Mucosa of descending colon (tissue), 3 donors: ENCODE results near the gene EXOC1L. TPM values are rescaled to one million over a fixed set of nuclear protein-coding genes. Genes with fewer than 3 reads are reported as not detected.

ENCODE experiments used
- ATAC-seq: fragments of 200-7000 bp; cut with Tn5 transposase; one replicate; pipeline ENCODE4 v1.9.1; 2020; ENCODE audit warnings: mild to moderate bottlenecking, moderate library complexity
- DNase-seq, 3 donors: peaks; one replicate each; pipeline ENCODE4 v3.0.0-alpha.2; 2020
- H3K36me3 ChIP-seq: fragments of 200-600 bp; one replicate; pipeline ENCODE4 v1.8.0; 2021; ENCODE audit warnings: low read depth, mild to moderate bottlenecking
- H3K4me1 ChIP-seq: fragments of 200-600 bp; one replicate; pipeline ENCODE4 v1.8.0; 2021; ENCODE audit warnings: low read depth, mild to moderate bottlenecking
- H3K4me3 ChIP-seq: fragments of 200-600 bp; one replicate; pipeline ENCODE4 v1.8.0; 2021; ENCODE audit warnings: mild to moderate bottlenecking
- H3K9me3 ChIP-seq: fragments of 200-600 bp; one replicate; pipeline ENCODE4 v1.8.0; 2021; ENCODE audit warnings: mild to moderate bottlenecking
- CTCF ChIP-seq: fragments of 200-600 bp; IDR thresholded peaks from one replicate; pipeline ENCODE4 v1.8.0; 2022; ENCODE audit warnings: antibody characterized with exemption, mild to moderate bottlenecking
- intact Hi-C, 2 donors: fragments of 100-400 bp; cut with DNase I in 1 of 2; cut with micrococcal nuclease in 1 of 2; formaldehyde crosslinking; loops; one replicate each; pipeline versions ENCODE4 v1.11.0 to v1.11.1; 2022; cut with DNase I, micrococcal nuclease
- total RNA-seq, 3 donors: library from RNA; stranded (reverse); fragmentation: NEBNext Ultra II Directional in 2 of 3; extraction: Animal tissue kit (Norgen Biotek cat#: 25700) in 2 of 3; gene quantifications; one replicate each; pipeline versions ENCODE4 v1.2.1 to v1.2.4, GENCODE V29; 2021 to 2023
- donor health status: DM: no; HTN: no; CAD: no; lungs with moderate emphysema.
- donor health status: DM: no; HTN: no; CAD: no.
- donor health status: DM: no; HTN: yes; CAD: no.

The EXOC1L gene
- total RNA-seq, 3 donors from 2014 or later: not detected

GRCh38 chr4:55864577-55865223 lies 45.1 kb downstream of the EXOC1L start:
- H3K4me3 ChIP-seq: no peak overlapping the region
- intact Hi-C loops: no loop called here
- no peak for TF ChIP-seq CTCF
- no peaks in the 10 kb centered on the region for H3K4me1 ChIP-seq
- H3K9me3 ChIP-seq: no peaks in the 10 kb centered on the region
- H3K36me3 ChIP-seq: peaks cover 5% of the 10 kb centered on the region
- DNase-seq: no peak
- ATAC-seq: no peak

- ATAC-seq (no peak), DNase-seq (no peak)
- intact Hi-C loops: no loop called here
Observed at GRCh38 chr4:55865228-55865806, 45.7 kb downstream of the EXOC1L start.

GRCh38 chr4:55866290-55866907 lies 46.8 kb downstream of the EXOC1L start:
- peak; percentile 60 for ATAC-seq
- TF ChIP-seq CTCF: no peak
- Histone ChIP-seq H3K4me1 (no peaks in the 10 kb centered on the region), H3K9me3 (no peaks in the 10 kb centered on the region), H3K36me3 (peaks cover 5% of the 10 kb centered on the region), H3K4me3 (no peak overlapping the region)
- DNase-seq: no peak
- intact Hi-C loops: no loop called here

More at GRCh38 chr4:55865228-55865806, 45.7 kb downstream of the EXOC1L start:
- TF ChIP-seq CTCF: no peak
- Histone ChIP-seq H3K9me3 (no peaks in the 10 kb centered on the region), H3K4me1 (no peaks in the 10 kb centered on the region), H3K36me3 (peaks cover 5% of the 10 kb centered on the region), H3K4me3 (no peak overlapping the region)

GRCh38 chr4:55866973-55867574 lies 47.5 kb downstream of the EXOC1L start:
- H3K4me1 ChIP-seq: no peaks in the 10 kb centered on the region
- peak in 1 of 3 donors; percentile 47 for DNase-seq
- peak; percentile 72 for TF ChIP-seq CTCF
- ATAC-seq: peak; percentile 85
- H3K9me3 ChIP-seq: no peaks in the 10 kb centered on the region
- intact Hi-C loops: no loop called here
- H3K36me3 ChIP-seq: peaks cover 5% of the 10 kb centered on the region
- H3K4me3 ChIP-seq: no peak overlapping the region

DNA sequence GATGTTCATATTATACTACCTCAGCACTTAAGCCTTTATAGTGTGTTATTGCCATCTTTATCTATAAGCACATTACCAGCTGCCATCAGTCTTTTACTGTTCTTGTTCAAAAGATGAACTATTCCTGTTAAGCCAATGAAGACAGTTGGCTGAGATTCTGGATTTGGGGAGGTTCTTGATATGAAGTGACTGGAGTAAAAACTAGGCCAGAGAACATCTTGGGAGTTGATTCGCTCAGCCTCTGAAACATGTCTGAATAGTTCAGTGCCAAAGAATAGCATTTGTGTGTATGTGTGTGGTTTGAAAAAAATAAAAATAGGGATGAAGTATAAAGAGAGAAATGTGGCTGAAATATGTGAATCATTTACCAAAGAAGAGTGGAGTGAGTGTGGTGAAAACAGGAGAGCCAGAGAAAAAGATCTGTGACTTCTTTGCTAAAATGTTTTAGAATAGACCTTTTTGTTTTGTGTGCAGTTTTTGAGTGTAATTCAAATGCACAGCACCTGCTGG lies 49.0 kb downstream of the EXOC1L start:
- H3K4me3 ChIP-seq: no peak overlapping the region
- no peak for TF ChIP-seq CTCF
- DNase-seq: no peak
- H3K9me3 ChIP-seq: no peaks in the 10 kb centered on the region
- H3K36me3 ChIP-seq: peaks cover 5% of the 10 kb centered on the region
- intact Hi-C loops: no loop called here
- no peaks in the 10 kb centered on the region for H3K4me1 ChIP-seq
- ATAC-seq: no peak
